Endothelial cell of umbilical vein (primary cell): ENCODE data around the gene STRBP. TPM values are rescaled to one million over a fixed set of nuclear protein-coding genes. Genes with fewer than 3 reads are reported as not detected.

Experiments used
- BruUV-seq: library from RNA; stranded (reverse); fragments of 400-500 nt; replicated peaks from 2 replicates; lab custom pipeline; 2021; lab: Mats Ljungman, UMichigan
- CTCF ChIA-PET: fragments of 300-600, 350-600 bp; sonication (Branson Sonifier 250); formaldehyde crosslinking; loops from one replicate; lab custom pipeline; 2021; ENCODE audit warnings: antibody characterized with exemption, inconsistent platforms; lab: Charles Lee
- POLR2A ChIA-PET: fragments of 300-600, 350-600 bp; sonication (Branson Sonifier 250); formaldehyde crosslinking; loops from one replicate; lab custom pipeline; 2021; ENCODE audit warnings: antibody characterized with exemption, inconsistent platforms; lab: Charles Lee
- DNase-seq: peaks from one replicate; pipeline ENCODE4 v3.0.0-alpha.2; 2011; ENCODE audit warnings: low read depth, low spot score
- FAIRE-seq: peaks from 2 replicates; lab custom pipeline; 2011; peaks lifted over from hg19 to GRCh38; lab: Jason Lieb, UNC
- H2AFZ ChIP-seq: 2 replicates; pipeline ENCODE4 v1.6.0; 2012; ENCODE audit warnings: low read depth, low read length, control low read depth, inconsistent platforms
- H3K27ac ChIP-seq: 2 replicates; pipeline ENCODE4 v1.5.1; 2011; ENCODE audit warnings: low read depth, mild to moderate bottlenecking, control low read depth, low read length, moderate library complexity; ENCODE audit not compliant: insufficient read depth
- H3K27me3 ChIP-seq, 2 experiments: 2 replicates each; pipeline versions ENCODE4 v1.6.0 to v1.6.1; 2011; ENCODE audit warnings: low read length in 2 of 2, mixed read lengths in 1 of 2; ENCODE audit not compliant: control insufficient read depth in 2 of 2, insufficient read depth in 2 of 2
- H3K36me3 ChIP-seq, 2 experiments: 2 replicates in 1 of 2; 3 replicates in 1 of 2; pipeline ENCODE4 v1.5.1; 2011; ENCODE audit warnings: low read length in 2 of 2, mild to moderate bottlenecking in 1 of 2, moderate library complexity in 1 of 2; ENCODE audit not compliant: control insufficient read depth in 2 of 2, insufficient read depth in 2 of 2; ENCODE audit errors: extremely low read depth in 1 of 2
- H3K4me1 ChIP-seq: 3 replicates; pipeline ENCODE4 v1.5.1; 2011; ENCODE audit warnings: mild to moderate bottlenecking, low read length; ENCODE audit not compliant: control insufficient read depth, insufficient read depth; ENCODE audit errors: extremely low read depth
- H3K4me2 ChIP-seq: 2 replicates; pipeline ENCODE4 v1.6.1; 2011; ENCODE audit warnings: low read length, control low read depth, mixed read lengths; ENCODE audit not compliant: insufficient read depth
- H3K4me3 ChIP-seq, 3 experiments: fragments of 200-600 bp in 1 of 3; sonication (generic), shearing (Covaris generic) in 1 of 3; replicated peaks in 1 of 3; 2 replicates each; pipeline ENCODE4 v1.5.1; 2011 to 2016; ENCODE audit warnings: control low read depth in 3 of 3, low read length in 3 of 3, mild to moderate bottlenecking in 2 of 3, inconsistent platforms in 1 of 3, low read depth in 1 of 3, moderate library complexity in 1 of 3; ENCODE audit not compliant: insufficient read depth in 1 of 3
- H3K79me2 ChIP-seq: 2 replicates; pipeline ENCODE4 v1.6.0; 2012; ENCODE audit warnings: low read length, inconsistent platforms; ENCODE audit not compliant: control insufficient read depth, insufficient read depth
- H3K9ac ChIP-seq: replicated peaks from 2 replicates; pipeline ENCODE3; 2011; ENCODE audit warnings: low read length, control low read depth; ENCODE audit not compliant: insufficient read depth; ENCODE audit errors: extremely low read depth
- H3K9me1 ChIP-seq: replicated peaks from 3 replicates; pipeline ENCODE4 v1.6.0; 2011; ENCODE audit warnings: mild to moderate bottlenecking, low read length; ENCODE audit not compliant: control insufficient read depth, insufficient read depth; ENCODE audit errors: extremely low read depth
- H3K9me3 ChIP-seq: replicated peaks from 2 replicates; pipeline ENCODE4 v1.5.1; 2012; ENCODE audit warnings: low read length, inconsistent platforms; ENCODE audit not compliant: control insufficient read depth, insufficient read depth
- H4K20me1 ChIP-seq: replicated peaks from 2 replicates; pipeline ENCODE3; 2011; ENCODE audit warnings: mild to moderate bottlenecking, low read length; ENCODE audit not compliant: control insufficient read depth, insufficient read depth; ENCODE audit errors: extremely low read depth
- CTCF ChIP-seq, 2 donors: IDR thresholded peaks; 1 replicate in 1 of 2; 2 replicates in 1 of 2; pipeline ENCODE4 v1.5.1; 2011; ENCODE audit warnings: low read length in 2 of 2, mild to moderate bottlenecking in 2 of 2, moderate library complexity in 2 of 2, control low read depth in 1 of 2, inconsistent platforms in 1 of 2, low read depth in 1 of 2; ENCODE audit not compliant: insufficient read depth in 1 of 2; ENCODE audit errors: extremely low read depth in 1 of 2
- EZH2 ChIP-seq: IDR thresholded peaks from 2 replicates; pipeline ENCODE4 v1.6.1; 2012; ENCODE audit warnings: borderline replicate concordance, low read depth, mild to moderate bottlenecking, moderate library complexity, low read length, inconsistent platforms; ENCODE audit not compliant: severe bottlenecking
- FOS ChIP-seq: IDR thresholded peaks from 2 replicates; pipeline ENCODE4 v1.6.1; 2011; ENCODE audit warnings: mild to moderate bottlenecking, low read length, moderate library complexity, borderline replicate concordance; ENCODE audit not compliant: insufficient read depth
- GATA2 ChIP-seq: IDR thresholded peaks from 2 replicates; pipeline ENCODE4 v1.7.0; 2011; ENCODE audit warnings: low read depth, mild to moderate bottlenecking, moderate library complexity, mixed read lengths, low read length; ENCODE audit not compliant: insufficient read length, insufficient read depth
- JUN ChIP-seq: IDR thresholded peaks from 2 replicates; pipeline ENCODE4 v1.6.1; 2011; ENCODE audit warnings: borderline replicate concordance, low read depth; ENCODE audit not compliant: insufficient read length, insufficient read depth
- MAX ChIP-seq: IDR thresholded peaks from 2 replicates; pipeline ENCODE4 v1.6.1; 2011; ENCODE audit not compliant: insufficient read depth, insufficient read length
- MYC ChIP-seq: IDR thresholded peaks from one replicate; pipeline ENCODE4 v1.6.1; 2011; ENCODE audit warnings: mild to moderate bottlenecking, low read depth, low read length
- POLR2A ChIP-seq: IDR thresholded peaks from 2 replicates; pipeline ENCODE4 v1.6.1; 2012; ENCODE audit warnings: low read depth, mild to moderate bottlenecking, control low read depth, low read length
- POLR2AphosphoS5 ChIP-seq: IDR thresholded peaks from 2 replicates; pipeline ENCODE4 v1.6.1; 2012; ENCODE audit warnings: low read depth, mild to moderate bottlenecking, control low read depth, low read length, moderate library complexity; ENCODE audit not compliant: insufficient read depth
- dilution Hi-C: fragments of 300-500 bp; cut with MboI; formaldehyde crosslinking; loops from one replicate; pipeline ENCODE4 v1.15.0; 2019; ENCODE audit warnings: low sequenced_read_pairs; ENCODE audit not compliant: extremely low pct_ligation_motif_present
- intact Hi-C: fragments of 100-400 bp; cut with micrococcal nuclease; formaldehyde crosslinking; loops from one replicate; pipeline ENCODE4 v1.10.0; 2022
- polyA plus RNA-seq, 4 experiments: library from polyadenylated mRNA; depleted of rRNA in 3 of 4; stranded (reverse) in 3 of 4; unstranded in 1 of 4; fragments of >200 nt; gene quantifications; 2 replicates each; pipeline versions ENCODE4 v1.2.1 to v1.2.3, GENCODE V29; 2011 to 2012; ENCODE audit warnings: missing spikeins in 1 of 4
- total RNA-seq: library from RNA; stranded (reverse); gene quantifications from 2 replicates; pipeline ENCODE4 v1.2.3, GENCODE V29; 2021

Gene STRBP
- total and polyA plus RNA-seq, 2 donors (not counting 3 experiments of a cell fraction or from before 2014, with no cell fraction given) = 7.7 to 15.4 TPM

- H3K27ac ChIP-seq = no peak overlapping the region
- dilution Hi-C loops (no loop called here), intact Hi-C loops (no loop called here)
- no peaks in the 10 kb centered on the region for H4K20me1 ChIP-seq
- H3K9me3 ChIP-seq = no peaks in the 10 kb centered on the region
- H3K4me3 ChIP-seq = no peak overlapping the region
- H3K9me1 ChIP-seq = no peaks in the 10 kb centered on the region
- POLR2A ChIA-PET = no interaction called here
- peaks cover 0 to 2% of the 10 kb centered on the region in 2 experiments for H3K27me3 ChIP-seq
- CTCF ChIA-PET = no interaction called here
- H2AFZ ChIP-seq = no peak overlapping the region
- FAIRE-seq (no peak), DNase-seq (no peak)
- H3K4me1 ChIP-seq = no peaks in the 10 kb centered on the region
- BruUV-seq = no TSS peak
- H3K79me2 ChIP-seq = no peaks in the 10 kb centered on the region
- H3K4me2 ChIP-seq = no peak overlapping the region
- no peak for TF ChIP-seq MAX
- no peak for TF ChIP-seq GATA2
- no peak overlapping the region for H3K9ac ChIP-seq
- no peaks in the 10 kb centered on the region for H3K36me3 ChIP-seq
These were observed 46.2 kb upstream of the STRBP start for GRCh38 chr9:123314617-123315016.

- dilution Hi-C loops = no loop called here
- no peak overlapping the region for H3K4me2 ChIP-seq
- no peaks in the 10 kb centered on the region for H3K9me1 ChIP-seq
- no peak for TF ChIP-seq POLR2A
- TF ChIP-seq EZH2 = no peak
- TF ChIP-seq FOS = no peak
- TF ChIP-seq GATA2 = no peak
- TF ChIP-seq CTCF (IDR thresholded peaks at IDR 0.05; ENCODE audit: extremely low read depth in 1 of 2, insufficient read depth in 1 of 2, low read depth in 1 of 2, low read length in 2 of 2) = no peak
- no peak for TF ChIP-seq MAX
- TF ChIP-seq MYC = no peak
- no peak for TF ChIP-seq POLR2AphosphoS5
- TF ChIP-seq JUN = no peak
- ChIA-PET CTCF (interaction anchor here (1.3 kb wide), 1 partner anchor 15 kb away, joined by 3 read pairs; no protein-coding TSS in a partner anchor), POLR2A (no interaction called here)
- H2AFZ ChIP-seq = no peak overlapping the region
- no peaks in the 10 kb centered on the region for H4K20me1 ChIP-seq
- no peaks in the 10 kb centered on the region for H3K36me3 ChIP-seq
- DNase-seq (no peak), FAIRE-seq (no peak)
- no peak overlapping the region for H3K9ac ChIP-seq
- H3K4me1 ChIP-seq = no peaks in the 10 kb centered on the region
- intact Hi-C loops = no loop called here
- no peak overlapping the region for H3K27ac ChIP-seq
- no TSS peak for BruUV-seq
- H3K79me2 ChIP-seq = no peaks in the 10 kb centered on the region
- peaks cover 0 to 2% of the 10 kb centered on the region in 2 experiments for H3K27me3 ChIP-seq
- H3K9me3 ChIP-seq = no peaks in the 10 kb centered on the region
- no peak overlapping the region for H3K4me3 ChIP-seq
These were observed 44.0 kb upstream of the STRBP start for GRCh38 chr9:123312306-123312877.
